Left lung (tissue), 10 donors: Measurements from ENCODE around the gene PDIA5. TPM values are rescaled to one million over a fixed set of nuclear protein-coding genes. Genes with fewer than 3 reads are reported as not detected.
A peak's percentile ranks its signal among the peaks of the same experiment; 100 is the strongest.

Source experiments
- ATAC-seq: fragments of 200-7000 bp; cut with Tn5 transposase; one replicate; pipeline ENCODE4 v1.9.1; 2020; ENCODE audit warnings: moderate library complexity
- DNase-seq, 4 donors: peaks; one replicate each; pipeline ENCODE4 v3.0.0-alpha.2; 2013 to 2020
- H3K27ac ChIP-seq, 2 donors: fragments of 200-600 bp; sonication (generic) in 1 of 2; one replicate each; pipeline versions ENCODE4 v1.5.0 to v1.8.0; 2020 to 2021
- H3K27me3 ChIP-seq, 2 donors: fragments of 200-600 bp; sonication (generic) in 1 of 2; one replicate each; pipeline versions ENCODE4 v1.5.0 to v1.8.0; 2020 to 2021
- H3K36me3 ChIP-seq, 2 donors: fragments of 200-600 bp; sonication (generic) in 1 of 2; one replicate each; pipeline versions ENCODE4 v1.5.0 to v1.8.0; 2020 to 2021
- H3K4me1 ChIP-seq, 2 donors: fragments of 200-600 bp; one replicate each; pipeline ENCODE4 v1.8.0; 2021
- H3K4me3 ChIP-seq, 2 donors: fragments of 200-600 bp; sonication (generic) in 1 of 2; one replicate each; pipeline versions ENCODE4 v1.5.0 to v1.8.0; 2020 to 2021; ENCODE audit warnings: mild to moderate bottlenecking in 1 of 2
- H3K9me3 ChIP-seq, 2 donors: fragments of 200-600 bp; sonication (generic) in 1 of 2; one replicate each; pipeline versions ENCODE4 v1.5.0 to v1.8.0; 2020 to 2021
- intact Hi-C, 2 donors: fragments of 100-400 bp; cut with DNase I; formaldehyde crosslinking; loops; one replicate each; pipeline versions ENCODE4 v1.11.2 to v1.14.2; 2022
- polyA plus RNA-seq, 6 donors: library from polyadenylated mRNA; unstranded; fragments of 120-200 nt; gene quantifications; one replicate each; pipeline ENCODE4 v1.2.1, GENCODE V29; 2013; ENCODE audit not compliant: insufficient read length in 6 of 6
- total RNA-seq, 2 donors: library from RNA; stranded (reverse); fragmentation: NEBNext Ultra II Directional; extraction: Animal tissue kit (Norgen Biotek cat#: 25700); gene quantifications; one replicate each; pipeline ENCODE4 v1.2.1, GENCODE V29; 2021
- TF ChIP-seq, protein P1 (sequence below), 2 donors: fragments of 200-600 bp; sonication (generic) in 1 of 2; IDR thresholded peaks; one replicate each; pipeline versions ENCODE4 v1.5.0 to v1.8.0; 2021; ENCODE audit warnings: antibody characterized with exemption in 2 of 2
- donor health status: DM: no; HTN: yes; CAD: no.
- donor health status: DM: no; HTN: no; CAD: no.

PDIA5 gene
- total and polyA plus RNA-seq, 8 donors: 26.3 to 44.8 (median 29.3) TPM

DNA sequence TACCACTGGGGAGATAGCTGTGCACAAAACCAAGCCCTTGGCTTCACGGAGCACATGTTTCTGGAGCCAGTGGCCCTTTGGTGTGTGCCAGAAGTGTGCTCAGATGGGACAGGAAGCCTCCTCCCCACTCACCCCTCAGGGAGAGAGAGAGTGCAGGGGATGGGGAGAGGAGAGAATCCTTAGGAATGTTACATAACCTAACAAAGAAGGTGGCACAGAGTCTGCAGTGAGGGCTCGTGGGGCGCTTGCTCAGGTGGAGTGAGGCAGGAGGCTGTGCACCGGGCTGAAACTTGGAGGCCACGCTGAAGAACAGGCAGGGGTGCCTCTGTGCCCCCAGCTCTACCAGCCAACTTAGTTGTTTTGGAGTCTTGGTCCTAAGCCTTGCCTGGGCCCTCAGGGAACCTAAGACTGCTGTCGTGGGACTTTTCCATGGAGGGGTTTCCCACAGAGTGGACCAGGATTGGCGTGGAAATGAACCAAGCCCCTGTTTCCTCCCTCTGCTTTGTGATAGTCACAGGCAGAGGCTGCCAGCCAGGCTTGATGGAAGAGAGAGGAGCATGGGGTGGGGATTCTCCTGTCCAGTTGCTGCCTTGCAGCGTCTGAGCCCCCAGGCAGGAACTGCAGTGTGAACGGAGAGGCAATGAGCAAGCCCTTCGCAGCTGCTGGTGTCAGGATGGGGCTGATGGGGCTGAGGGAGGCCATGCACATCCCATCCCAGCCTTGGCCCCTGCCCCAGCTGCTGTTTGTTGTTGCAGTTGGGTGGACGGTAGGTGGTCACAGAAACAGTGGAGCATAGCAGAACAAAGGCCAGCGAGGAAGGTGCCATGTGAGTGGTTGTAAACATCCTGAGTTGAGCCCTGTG, 32.7 kb downstream of the PDIA5 start:
- intact Hi-C loops: no loop called here
- no peaks in the 10 kb centered on the region for H3K9me3 ChIP-seq
- H3K27ac ChIP-seq: no peak overlapping the region
- peaks cover 0 to 52% of the 10 kb centered on the region in 2 donors for H3K36me3 ChIP-seq
- ATAC-seq: no peak
- TF ChIP-seq, protein P1, sequence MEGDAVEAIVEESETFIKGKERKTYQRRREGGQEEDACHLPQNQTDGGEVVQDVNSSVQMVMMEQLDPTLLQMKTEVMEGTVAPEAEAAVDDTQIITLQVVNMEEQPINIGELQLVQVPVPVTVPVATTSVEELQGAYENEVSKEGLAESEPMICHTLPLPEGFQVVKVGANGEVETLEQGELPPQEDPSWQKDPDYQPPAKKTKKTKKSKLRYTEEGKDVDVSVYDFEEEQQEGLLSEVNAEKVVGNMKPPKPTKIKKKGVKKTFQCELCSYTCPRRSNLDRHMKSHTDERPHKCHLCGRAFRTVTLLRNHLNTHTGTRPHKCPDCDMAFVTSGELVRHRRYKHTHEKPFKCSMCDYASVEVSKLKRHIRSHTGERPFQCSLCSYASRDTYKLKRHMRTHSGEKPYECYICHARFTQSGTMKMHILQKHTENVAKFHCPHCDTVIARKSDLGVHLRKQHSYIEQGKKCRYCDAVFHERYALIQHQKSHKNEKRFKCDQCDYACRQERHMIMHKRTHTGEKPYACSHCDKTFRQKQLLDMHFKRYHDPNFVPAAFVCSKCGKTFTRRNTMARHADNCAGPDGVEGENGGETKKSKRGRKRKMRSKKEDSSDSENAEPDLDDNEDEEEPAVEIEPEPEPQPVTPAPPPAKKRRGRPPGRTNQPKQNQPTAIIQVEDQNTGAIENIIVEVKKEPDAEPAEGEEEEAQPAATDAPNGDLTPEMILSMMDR (IDR thresholded peaks at IDR 0.05): no peak
- H3K4me3 ChIP-seq: no peak overlapping the region
- H3K4me1 ChIP-seq: peaks cover 8 to 9% of the 10 kb centered on the region in 2 donors
- peak in 1 of 4 donors; percentile 16 for DNase-seq
- H3K27me3 ChIP-seq: no peaks in the 10 kb centered on the region

DNA sequence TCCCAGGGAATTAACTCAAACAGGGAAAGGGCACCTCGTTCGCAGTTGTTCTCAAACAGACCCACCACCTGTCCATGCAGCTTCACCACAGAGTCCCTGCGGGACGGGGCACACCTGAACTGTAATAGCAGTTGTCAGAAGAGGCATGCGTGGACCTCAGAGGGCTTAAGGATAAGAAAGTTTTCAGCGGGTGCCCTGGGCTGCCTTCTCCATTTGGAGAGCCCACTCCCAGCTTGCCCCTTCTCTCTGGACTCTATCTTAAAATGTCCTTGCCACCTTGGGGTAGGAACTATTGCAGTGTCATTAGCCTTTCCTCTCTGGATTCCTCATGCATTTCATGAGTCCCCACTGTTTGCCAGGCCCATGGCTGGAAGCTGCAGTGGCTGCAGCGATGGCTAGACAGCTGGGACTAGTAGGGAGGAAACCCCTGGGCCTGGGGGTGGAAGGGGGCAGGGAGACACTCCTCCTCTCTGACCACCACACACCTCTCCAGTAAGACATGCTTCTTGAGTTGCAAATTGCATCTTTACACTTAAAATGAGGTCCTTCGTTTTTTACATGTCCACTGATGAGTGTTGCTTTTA, 33.5 kb downstream of the PDIA5 start:
- intact Hi-C loops: no loop called here
- Histone ChIP-seq H3K36me3 (peaks cover 0 to 52% of the 10 kb centered on the region in 2 donors), H3K27me3 (no peaks in the 10 kb centered on the region), H3K27ac (no peak overlapping the region), H3K4me1 (peaks cover 8 to 9% of the 10 kb centered on the region in 2 donors), H3K4me3 (no peak overlapping the region), H3K9me3 (no peaks in the 10 kb centered on the region)
- DNase-seq: no peak
- no peak for ATAC-seq
- TF ChIP-seq, protein P1 (IDR thresholded peaks at IDR 0.05): no peak

DNA sequence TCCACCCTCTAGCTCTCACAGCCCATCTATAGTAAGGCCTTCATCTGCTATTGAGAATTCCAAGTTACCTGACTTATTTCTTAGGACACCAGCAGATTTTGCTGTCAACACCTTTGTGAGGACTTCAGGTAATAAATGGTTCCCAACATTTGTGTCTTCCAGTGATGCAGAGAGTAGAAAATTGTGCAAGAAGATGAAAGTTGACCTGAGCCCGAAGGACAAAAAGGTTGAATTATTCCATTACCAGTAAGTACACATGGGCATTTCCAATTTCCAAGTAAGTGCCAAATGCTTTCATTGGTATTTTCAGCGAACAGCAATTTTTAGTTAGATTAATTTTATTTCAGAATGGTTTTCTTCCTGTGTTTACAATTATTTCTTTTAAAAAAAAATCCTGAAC, 35.4 kb downstream of the PDIA5 start:
- TF ChIP-seq, protein P1 (IDR thresholded peaks at IDR 0.05): no peak
- no peak for ATAC-seq
- intact Hi-C loops: no loop called here
- Histone ChIP-seq H3K27ac (no peak overlapping the region), H3K9me3 (no peaks in the 10 kb centered on the region), H3K36me3 (peaks cover 0 to 68% of the 10 kb centered on the region in 2 donors), H3K27me3 (no peaks in the 10 kb centered on the region), H3K4me3 (no peak overlapping the region), H3K4me1 (peaks cover 0 to 9% of the 10 kb centered on the region in 2 donors)
- DNase-seq: no peak

DNA sequence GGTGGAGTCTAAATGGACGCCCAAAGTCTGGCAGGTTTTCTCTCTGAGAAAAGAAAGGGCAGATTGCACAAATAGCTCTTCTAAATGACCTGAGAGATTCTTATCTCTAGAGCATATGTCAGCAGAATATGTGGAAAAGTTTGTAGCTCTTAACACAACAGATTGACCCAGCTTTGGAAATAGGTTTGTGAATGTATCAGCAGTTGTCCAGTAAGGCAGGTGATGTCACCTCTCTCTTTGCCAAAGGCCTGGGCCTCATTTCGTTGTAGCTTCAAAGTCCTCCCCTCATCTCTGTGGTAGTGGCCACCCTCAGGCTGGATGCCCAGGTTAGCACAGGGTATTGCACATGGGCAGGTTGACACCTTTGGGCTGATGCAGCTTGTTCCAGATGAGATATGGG, 36.0 kb downstream of the PDIA5 start:
- Histone ChIP-seq H3K4me1 (peaks cover 0 to 9% of the 10 kb centered on the region in 2 donors), H3K4me3 (no peak overlapping the region), H3K9me3 (no peaks in the 10 kb centered on the region), H3K27me3 (no peaks in the 10 kb centered on the region), H3K27ac (no peak overlapping the region), H3K36me3 (peaks cover 0 to 74% of the 10 kb centered on the region in 2 donors)
- intact Hi-C loops: no loop called here
- DNase-seq (no peak), ATAC-seq (no peak)
- TF ChIP-seq, protein P1 (IDR thresholded peaks at IDR 0.05): no peak

DNA sequence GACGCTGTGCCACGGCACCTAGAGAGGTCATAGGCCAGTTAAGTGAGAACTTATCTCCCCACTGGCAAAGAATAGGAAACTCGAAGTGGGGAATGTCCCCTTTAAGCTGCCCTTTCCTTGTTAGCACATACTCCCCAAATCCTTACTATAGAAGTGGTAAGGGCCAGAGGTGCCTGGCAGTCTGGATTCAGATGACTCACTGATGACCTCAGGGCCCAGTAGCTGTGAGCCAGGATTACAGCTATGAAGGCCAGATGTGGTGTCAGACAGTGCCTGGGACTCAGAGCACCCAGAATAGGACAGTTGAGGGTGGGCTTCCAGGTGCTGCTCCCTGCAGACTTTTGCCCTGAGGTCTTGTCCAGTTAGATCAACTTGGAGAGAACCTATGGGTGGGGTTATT, 37.7 kb downstream of the PDIA5 start:
- ATAC-seq: peak; percentile 57
- H3K4me1 ChIP-seq: no peaks in the 10 kb centered on the region

More for the DNA sequence above, 37.7 kb downstream of the PDIA5 start:
- peaks cover 0 to 80% of the 10 kb centered on the region in 2 donors for H3K36me3 ChIP-seq
- H3K27ac ChIP-seq: no peak overlapping the region
- TF ChIP-seq, protein P1 (IDR thresholded peaks at IDR 0.05): no peak
- intact Hi-C loops: no loop called here
- H3K9me3 ChIP-seq: no peaks in the 10 kb centered on the region
- H3K27me3 ChIP-seq: no peaks in the 10 kb centered on the region
- DNase-seq: no peak
- no peak overlapping the region for H3K4me3 ChIP-seq
